HFFc6 (cell line): ENCODE data around the gene HTR5A. TPM values are rescaled to one million over a fixed set of nuclear protein-coding genes. Genes with fewer than 3 reads are reported as not detected.

Source experiments
- DNase-seq: peaks from one replicate; pipeline ENCODE4 v3.0.0-alpha.2; 2018
- H3K27ac Mint-ChIP-seq: 2 replicates; pipeline ENCODE4 v1.8.0; 2020; ENCODE audit warnings: mild to moderate bottlenecking, mixed read lengths
- H3K27me3 Mint-ChIP-seq: 2 replicates; pipeline ENCODE4 v1.8.0; 2021; ENCODE audit warnings: mild to moderate bottlenecking, moderate library complexity, mixed read lengths; ENCODE audit not compliant: insufficient read depth
- H3K36me3 Mint-ChIP-seq: 2 replicates; pipeline ENCODE4 v1.8.0; 2021; ENCODE audit warnings: low read depth, mixed read lengths
- H3K4me1 Mint-ChIP-seq: 2 replicates; pipeline ENCODE4 v1.8.0; 2020; ENCODE audit warnings: low read depth, mixed read lengths
- H3K4me3 Mint-ChIP-seq: 2 replicates; pipeline ENCODE4 v1.8.0; 2020; ENCODE audit warnings: mild to moderate bottlenecking, moderate library complexity, mixed read lengths
- H3K9me3 Mint-ChIP-seq: 2 replicates; pipeline ENCODE4 v1.8.0; 2020; ENCODE audit warnings: mild to moderate bottlenecking, mixed read lengths
- total RNA-seq, 6 experiments: library from RNA; stranded (reverse); fragmentation: NEBNext Ultra II Directional; extraction: Animal tissue kit (Norgen Biotek cat#: 25700); gene quantifications; 2 replicates in 1 of 6; 3 replicates in 5 of 6; pipeline ENCODE4 v1.2.3, GENCODE V29; 2021
- TF ChIP-seq, protein P1 (sequence below): fragments of 200-600 bp; sonication (generic); IDR thresholded peaks from 2 replicates; pipeline ENCODE4 v1.5.0; 2021; ENCODE audit warnings: antibody characterized with exemption, mild to moderate bottlenecking

The HTR5A gene
- total RNA-seq, 6 experiments from 2014 or later = not detected

DNA sequence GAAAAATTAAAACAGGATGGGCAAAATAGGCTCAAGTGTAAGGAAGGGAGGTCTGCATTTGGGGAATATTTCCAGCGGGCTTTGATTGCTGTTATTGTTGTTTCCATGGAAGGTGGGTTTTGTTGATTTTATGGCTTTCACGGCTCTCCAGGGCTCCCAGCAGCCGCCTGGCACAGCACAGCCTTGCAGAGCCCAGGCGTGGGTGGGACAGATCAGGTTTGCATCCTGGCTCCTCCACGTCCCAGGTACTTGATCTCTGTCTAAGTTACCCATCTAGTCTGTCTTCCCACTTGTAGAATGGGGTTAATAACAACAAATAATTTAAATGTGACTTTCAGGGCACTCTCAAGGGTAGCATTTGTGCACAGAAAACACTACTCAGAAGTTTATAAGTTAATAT lies 45.2 kb downstream of the HTR5A start:
- no peak overlapping the region for H3K27ac Mint-ChIP-seq
- no peak for DNase-seq
- H3K36me3 Mint-ChIP-seq = no peaks in the 10 kb centered on the region
- no peaks in the 10 kb centered on the region for H3K4me1 Mint-ChIP-seq
- TF ChIP-seq, protein P1, sequence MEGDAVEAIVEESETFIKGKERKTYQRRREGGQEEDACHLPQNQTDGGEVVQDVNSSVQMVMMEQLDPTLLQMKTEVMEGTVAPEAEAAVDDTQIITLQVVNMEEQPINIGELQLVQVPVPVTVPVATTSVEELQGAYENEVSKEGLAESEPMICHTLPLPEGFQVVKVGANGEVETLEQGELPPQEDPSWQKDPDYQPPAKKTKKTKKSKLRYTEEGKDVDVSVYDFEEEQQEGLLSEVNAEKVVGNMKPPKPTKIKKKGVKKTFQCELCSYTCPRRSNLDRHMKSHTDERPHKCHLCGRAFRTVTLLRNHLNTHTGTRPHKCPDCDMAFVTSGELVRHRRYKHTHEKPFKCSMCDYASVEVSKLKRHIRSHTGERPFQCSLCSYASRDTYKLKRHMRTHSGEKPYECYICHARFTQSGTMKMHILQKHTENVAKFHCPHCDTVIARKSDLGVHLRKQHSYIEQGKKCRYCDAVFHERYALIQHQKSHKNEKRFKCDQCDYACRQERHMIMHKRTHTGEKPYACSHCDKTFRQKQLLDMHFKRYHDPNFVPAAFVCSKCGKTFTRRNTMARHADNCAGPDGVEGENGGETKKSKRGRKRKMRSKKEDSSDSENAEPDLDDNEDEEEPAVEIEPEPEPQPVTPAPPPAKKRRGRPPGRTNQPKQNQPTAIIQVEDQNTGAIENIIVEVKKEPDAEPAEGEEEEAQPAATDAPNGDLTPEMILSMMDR = no peak
- H3K27me3 Mint-ChIP-seq = peaks cover 14% of the 10 kb centered on the region
- peaks cover 6% of the 10 kb centered on the region; the same call in 1 of the 2 replicates for H3K9me3 Mint-ChIP-seq
- H3K4me3 Mint-ChIP-seq = no peak overlapping the region

DNA sequence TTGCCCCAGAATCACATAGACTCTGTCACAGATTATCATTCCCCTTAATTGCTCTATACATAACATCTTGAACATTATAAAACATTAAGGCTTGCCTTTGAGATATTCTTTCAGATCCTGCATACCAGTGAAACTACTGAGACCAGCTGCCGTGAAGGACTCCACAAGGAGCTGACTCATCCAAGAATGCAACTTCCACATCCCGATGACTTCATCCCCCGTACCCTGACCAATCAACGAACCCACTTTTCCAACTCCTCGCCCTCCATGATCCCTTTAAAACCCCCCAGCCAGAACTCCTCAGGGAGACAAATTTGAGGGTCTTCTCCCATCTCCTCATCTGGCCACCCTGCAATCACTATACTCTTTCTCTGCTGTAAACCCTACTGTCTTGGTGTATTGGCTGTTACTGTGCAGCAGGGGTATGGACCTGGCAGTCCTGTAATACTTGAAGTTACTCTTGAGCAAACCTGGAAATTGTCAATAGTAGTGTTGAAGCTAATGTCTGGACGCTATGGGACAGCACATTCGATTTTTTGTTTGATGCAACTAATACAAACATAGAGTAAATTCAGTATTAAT lies 49.8 kb downstream of the HTR5A start:
- Mint-ChIP-seq H3K4me1 (no peaks in the 10 kb centered on the region), H3K36me3 (no peaks in the 10 kb centered on the region; the same call in 1 of the 2 replicates), H3K27ac (no peak overlapping the region), H3K4me3 (no peak overlapping the region), H3K27me3 (peaks cover 3% of the 10 kb centered on the region; the same call in 1 of the 2 replicates), H3K9me3 (peaks cover 19% of the 10 kb centered on the region)
- DNase-seq = no peak
- TF ChIP-seq, protein P1 = no peak

DNA sequence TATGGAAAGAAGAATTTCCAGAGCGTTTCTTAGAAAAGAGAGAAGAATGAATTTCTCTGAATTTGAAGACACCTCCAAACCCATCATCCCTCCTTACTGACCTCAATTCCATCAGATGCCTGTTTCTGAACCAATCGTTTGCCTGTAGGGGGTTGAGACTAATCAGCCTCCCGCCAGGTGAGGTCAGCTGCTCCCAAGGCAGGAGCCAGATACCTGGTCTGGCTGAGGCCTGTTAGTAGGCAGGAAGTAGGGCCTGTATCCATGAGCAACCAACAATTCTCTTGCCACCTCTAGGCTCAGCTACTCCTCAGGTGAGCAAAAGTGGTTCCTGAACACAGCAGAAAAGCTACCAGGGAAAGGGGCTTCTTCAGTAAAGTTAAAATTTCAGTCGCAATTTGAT lies 50.3 kb downstream of the HTR5A start:
- no peak for DNase-seq
- H3K9me3 Mint-ChIP-seq = peaks cover 19% of the 10 kb centered on the region
- H3K36me3 Mint-ChIP-seq = no peaks in the 10 kb centered on the region; the same call in 1 of the 2 replicates
- H3K27ac Mint-ChIP-seq = no peak overlapping the region
- no peaks in the 10 kb centered on the region for H3K4me1 Mint-ChIP-seq
- peaks cover 3% of the 10 kb centered on the region; the same call in 1 of the 2 replicates for H3K27me3 Mint-ChIP-seq
- TF ChIP-seq, protein P1 = no peak
- H3K4me3 Mint-ChIP-seq = no peak overlapping the region

DNA sequence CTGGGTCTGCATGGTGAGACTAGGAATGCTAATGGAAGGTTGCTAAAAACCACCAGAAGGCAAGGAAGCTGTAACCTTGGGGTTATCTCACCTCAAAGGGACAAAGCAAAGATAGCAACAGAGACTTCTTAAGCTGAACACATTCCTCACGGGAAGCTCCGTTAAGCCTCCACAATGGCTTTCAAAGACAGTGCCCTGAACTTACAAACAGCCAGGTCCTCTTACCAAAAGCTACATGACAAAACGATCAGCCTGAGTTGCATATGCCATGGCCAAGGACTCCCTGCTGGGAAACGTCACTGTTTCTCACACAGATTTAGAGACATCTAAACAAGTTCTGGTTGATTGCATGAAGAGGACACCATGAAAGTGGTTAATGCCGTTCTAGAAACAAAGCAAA lies 52.7 kb downstream of the HTR5A start:
- peaks cover 19% of the 10 kb centered on the region for H3K9me3 Mint-ChIP-seq
- H3K27ac Mint-ChIP-seq = no peak overlapping the region
- H3K36me3 Mint-ChIP-seq = no peaks in the 10 kb centered on the region; the same call in 1 of the 2 replicates
- peaks cover 3% of the 10 kb centered on the region; the same call in 1 of the 2 replicates for H3K27me3 Mint-ChIP-seq
- H3K4me1 Mint-ChIP-seq = no peaks in the 10 kb centered on the region
- H3K4me3 Mint-ChIP-seq = no peak overlapping the region
- TF ChIP-seq, protein P1 = no peak
- no peak for DNase-seq

DNA sequence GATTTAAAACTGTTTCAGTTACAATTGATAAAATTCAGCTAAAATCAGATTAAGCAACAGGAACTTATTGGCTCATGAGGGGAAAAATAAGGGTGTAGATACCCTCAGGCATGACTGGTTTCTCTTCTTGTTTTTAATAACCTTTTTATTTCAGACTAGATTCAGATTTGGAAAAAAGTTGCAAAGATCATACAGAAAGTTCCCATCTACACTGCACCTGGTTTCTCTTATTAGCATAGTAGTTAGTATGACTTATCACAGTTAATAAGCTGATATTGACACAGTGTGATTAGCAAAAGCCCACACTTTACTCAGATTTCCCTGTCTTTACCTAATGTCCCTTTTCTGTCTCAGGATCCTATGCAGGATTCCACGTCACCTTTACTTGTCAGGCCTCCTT lies 53.3 kb downstream of the HTR5A start:
- TF ChIP-seq, protein P1 = no peak
- H3K27ac Mint-ChIP-seq = no peak overlapping the region
- H3K27me3 Mint-ChIP-seq = peaks cover 4% of the 10 kb centered on the region
- no peaks in the 10 kb centered on the region for H3K4me1 Mint-ChIP-seq
- no peak for DNase-seq
- H3K9me3 Mint-ChIP-seq = peaks cover 19% of the 10 kb centered on the region
- no peaks in the 10 kb centered on the region; the same call in 1 of the 2 replicates for H3K36me3 Mint-ChIP-seq
- no peak overlapping the region for H3K4me3 Mint-ChIP-seq
